IMR-90 (cell line): ENCODE results near the gene ROR2.

ENCODE experiments used
- BHLHE40 ChIP-seq: fragments of 150-350 bp; IDR thresholded peaks from 2 replicates; pipeline ENCODE4 v1.6.1; 2016; ENCODE audit warnings: mild to moderate bottlenecking, low read depth, low read length
- SMC3 ChIP-seq: fragments of 150-350 bp; IDR thresholded peaks from 2 replicates; pipeline ENCODE4 v1.6.1; 2016; ENCODE audit warnings: low read depth, mild to moderate bottlenecking, antibody characterized with exemption, low read length, moderate library complexity
- TF ChIP-seq, protein P1 (sequence below): conservative IDR thresholded peaks from 2 replicates; pipeline ENCODE4 v1.5.1; 2012; ENCODE audit warnings: mild to moderate bottlenecking, low read depth, low read length, improper control_type of control experiment
- TF ChIP-seq, protein P2 (sequence below): fragments of 150-350 bp; IDR thresholded peaks from 2 replicates; pipeline ENCODE4 v1.6.1; 2017; ENCODE audit warnings: mild to moderate bottlenecking, antibody characterized with exemption, low read length, low read depth

DNA sequence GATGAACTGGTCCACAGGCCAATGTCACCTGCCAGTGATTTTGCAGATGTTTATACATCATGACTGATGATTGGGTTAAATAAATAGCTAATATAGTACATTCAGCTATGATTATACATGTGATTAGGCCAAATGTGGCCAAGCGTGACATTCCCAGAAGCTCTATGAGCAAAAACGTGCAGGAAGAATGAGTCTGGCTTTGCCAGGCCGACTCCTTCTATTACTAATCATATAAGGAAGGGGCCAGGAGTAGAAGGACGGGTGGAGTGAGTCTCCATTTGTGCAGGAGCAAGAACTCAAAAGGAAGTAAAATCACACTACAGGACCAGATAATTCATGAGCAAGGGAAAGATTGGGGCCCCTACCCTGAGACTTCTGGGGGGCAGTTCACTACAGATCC is 178.2 kb downstream of the ROR2 start:
- TF ChIP-seq SMC3 (no peak), BHLHE40 (no peak)
- TF ChIP-seq, protein P1, sequence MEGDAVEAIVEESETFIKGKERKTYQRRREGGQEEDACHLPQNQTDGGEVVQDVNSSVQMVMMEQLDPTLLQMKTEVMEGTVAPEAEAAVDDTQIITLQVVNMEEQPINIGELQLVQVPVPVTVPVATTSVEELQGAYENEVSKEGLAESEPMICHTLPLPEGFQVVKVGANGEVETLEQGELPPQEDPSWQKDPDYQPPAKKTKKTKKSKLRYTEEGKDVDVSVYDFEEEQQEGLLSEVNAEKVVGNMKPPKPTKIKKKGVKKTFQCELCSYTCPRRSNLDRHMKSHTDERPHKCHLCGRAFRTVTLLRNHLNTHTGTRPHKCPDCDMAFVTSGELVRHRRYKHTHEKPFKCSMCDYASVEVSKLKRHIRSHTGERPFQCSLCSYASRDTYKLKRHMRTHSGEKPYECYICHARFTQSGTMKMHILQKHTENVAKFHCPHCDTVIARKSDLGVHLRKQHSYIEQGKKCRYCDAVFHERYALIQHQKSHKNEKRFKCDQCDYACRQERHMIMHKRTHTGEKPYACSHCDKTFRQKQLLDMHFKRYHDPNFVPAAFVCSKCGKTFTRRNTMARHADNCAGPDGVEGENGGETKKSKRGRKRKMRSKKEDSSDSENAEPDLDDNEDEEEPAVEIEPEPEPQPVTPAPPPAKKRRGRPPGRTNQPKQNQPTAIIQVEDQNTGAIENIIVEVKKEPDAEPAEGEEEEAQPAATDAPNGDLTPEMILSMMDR: no peak
- TF ChIP-seq, protein P2, sequence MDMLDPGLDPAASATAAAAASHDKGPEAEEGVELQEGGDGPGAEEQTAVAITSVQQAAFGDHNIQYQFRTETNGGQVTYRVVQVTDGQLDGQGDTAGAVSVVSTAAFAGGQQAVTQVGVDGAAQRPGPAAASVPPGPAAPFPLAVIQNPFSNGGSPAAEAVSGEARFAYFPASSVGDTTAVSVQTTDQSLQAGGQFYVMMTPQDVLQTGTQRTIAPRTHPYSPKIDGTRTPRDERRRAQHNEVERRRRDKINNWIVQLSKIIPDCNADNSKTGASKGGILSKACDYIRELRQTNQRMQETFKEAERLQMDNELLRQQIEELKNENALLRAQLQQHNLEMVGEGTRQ: no peak
